GM20000 (cell line): Measurements from ENCODE around the gene NFIL3.

Experiments
- DNase-seq: peaks from one replicate; pipeline ENCODE4 v3.0.0; 2012; ENCODE audit warnings: low spot score
- TF ChIP-seq, protein P1 (sequence below): IDR thresholded peaks from 2 replicates; pipeline ENCODE4 v1.5.1; 2012; ENCODE audit warnings: mild to moderate bottlenecking, control low read depth; ENCODE audit errors: extremely low read depth, missing control alignments

Gene NFIL3

DNA sequence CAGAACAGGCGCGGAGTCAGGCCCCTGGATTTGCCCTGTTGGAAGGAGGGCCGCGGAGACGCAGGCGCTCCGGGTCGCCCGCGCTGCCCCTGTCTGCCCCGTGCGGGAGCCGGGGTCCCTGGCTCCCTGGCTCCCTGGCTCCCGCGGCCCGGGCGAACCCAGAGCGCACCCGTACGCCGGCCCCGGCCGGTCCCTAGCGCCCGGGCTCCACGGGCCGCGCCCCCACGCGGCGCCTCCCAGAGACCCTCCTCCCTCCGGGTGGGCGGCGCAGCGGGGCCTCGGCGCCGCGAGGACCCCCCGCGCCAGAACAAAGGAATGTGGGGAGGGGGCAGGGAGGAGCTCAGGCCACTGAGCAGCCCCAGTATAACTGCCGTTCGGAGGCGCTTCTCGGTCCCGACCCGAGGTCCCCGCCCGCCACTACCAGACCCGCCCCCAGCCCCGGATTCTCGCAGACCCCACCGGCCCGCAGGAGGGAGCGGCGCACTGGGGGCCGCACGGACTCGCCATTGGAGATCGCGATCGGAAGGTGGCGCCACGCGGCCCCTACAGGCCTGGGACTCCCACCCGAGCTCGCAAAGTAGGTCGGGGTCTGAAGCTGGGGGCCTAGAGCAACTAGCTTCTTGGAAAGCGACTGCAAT is 2.4 kb downstream of the NFIL3 start:
- peak; percentile 67 for DNase-seq
- TF ChIP-seq, protein P1, sequence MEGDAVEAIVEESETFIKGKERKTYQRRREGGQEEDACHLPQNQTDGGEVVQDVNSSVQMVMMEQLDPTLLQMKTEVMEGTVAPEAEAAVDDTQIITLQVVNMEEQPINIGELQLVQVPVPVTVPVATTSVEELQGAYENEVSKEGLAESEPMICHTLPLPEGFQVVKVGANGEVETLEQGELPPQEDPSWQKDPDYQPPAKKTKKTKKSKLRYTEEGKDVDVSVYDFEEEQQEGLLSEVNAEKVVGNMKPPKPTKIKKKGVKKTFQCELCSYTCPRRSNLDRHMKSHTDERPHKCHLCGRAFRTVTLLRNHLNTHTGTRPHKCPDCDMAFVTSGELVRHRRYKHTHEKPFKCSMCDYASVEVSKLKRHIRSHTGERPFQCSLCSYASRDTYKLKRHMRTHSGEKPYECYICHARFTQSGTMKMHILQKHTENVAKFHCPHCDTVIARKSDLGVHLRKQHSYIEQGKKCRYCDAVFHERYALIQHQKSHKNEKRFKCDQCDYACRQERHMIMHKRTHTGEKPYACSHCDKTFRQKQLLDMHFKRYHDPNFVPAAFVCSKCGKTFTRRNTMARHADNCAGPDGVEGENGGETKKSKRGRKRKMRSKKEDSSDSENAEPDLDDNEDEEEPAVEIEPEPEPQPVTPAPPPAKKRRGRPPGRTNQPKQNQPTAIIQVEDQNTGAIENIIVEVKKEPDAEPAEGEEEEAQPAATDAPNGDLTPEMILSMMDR: peak; percentile 36

DNA sequence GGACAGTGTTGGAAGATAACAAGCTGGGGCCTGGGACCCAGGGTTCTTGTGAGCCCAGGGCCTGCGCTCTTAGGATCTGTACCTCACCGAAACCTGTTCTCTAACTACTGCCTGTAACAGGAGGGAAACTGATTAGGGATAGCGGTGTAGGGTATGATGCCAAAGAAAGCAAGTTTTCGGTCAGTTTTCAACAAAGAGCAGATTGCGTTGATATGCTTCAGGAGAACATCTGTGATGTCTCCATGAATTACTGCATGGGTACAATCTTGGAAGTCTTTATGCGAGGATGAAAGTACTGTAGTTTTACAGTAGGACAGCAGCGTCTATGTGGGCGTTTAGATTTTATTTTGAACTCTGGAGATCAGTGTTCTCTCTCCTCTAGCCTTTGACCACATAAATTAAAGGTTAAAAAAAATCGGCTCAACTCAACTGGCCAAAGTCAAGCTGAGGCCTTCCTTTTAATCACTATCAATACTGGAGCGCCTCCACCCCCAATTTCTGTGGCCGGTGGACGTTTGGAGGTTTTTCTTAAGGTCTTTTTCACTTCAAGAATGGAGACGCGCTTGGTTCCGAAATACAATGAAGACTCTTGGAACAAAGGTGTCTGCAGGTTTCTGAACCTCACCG is 3.0 kb downstream of the NFIL3 start:
- no peak for DNase-seq
- TF ChIP-seq, protein P1: no peak

DNA sequence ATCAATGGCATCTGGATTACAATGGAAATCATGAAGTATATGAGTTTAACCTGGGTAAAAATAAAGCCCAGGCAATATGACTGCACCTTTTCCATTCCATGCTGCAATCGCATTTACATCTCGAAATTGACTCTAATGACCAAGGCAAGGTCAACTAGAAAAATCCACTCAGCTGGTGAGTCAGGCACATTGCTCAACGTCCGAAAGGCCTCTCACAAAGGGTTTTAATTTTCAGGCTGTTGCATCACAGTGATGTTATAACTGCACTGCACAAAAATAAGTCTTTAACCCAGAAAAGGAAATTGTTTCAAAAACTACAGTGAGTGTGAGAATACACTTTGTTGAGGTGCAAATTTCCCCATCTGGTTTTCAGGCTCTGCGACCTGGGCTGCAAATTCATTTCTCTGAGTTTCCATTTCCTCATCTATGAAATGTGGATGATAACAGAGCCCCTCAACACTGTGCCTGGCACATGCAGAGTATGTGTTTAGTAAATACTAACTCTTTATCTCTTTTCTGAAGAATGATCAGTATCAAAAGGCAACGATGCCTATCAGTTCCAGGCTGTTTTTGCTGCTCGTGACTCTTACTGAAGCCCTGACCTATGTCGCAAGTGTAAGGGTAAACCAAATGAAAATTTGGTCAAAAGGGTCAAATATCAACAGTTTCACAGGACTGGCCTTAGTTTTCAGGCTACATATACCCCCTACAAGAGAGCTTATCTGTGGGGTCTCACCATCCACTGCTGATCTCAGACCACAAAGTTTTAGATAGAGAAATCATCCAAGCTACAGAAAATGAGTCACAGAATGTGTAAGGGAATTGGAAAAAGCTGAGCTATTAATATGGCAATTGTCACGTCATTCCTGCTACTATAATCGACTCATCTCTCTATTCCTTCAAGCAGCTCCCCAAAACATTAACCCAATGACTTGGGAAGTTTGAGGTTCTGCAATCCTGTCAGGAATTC is 4.1 kb downstream of the NFIL3 start:
- no peak for DNase-seq
- TF ChIP-seq, protein P1: no peak

DNA sequence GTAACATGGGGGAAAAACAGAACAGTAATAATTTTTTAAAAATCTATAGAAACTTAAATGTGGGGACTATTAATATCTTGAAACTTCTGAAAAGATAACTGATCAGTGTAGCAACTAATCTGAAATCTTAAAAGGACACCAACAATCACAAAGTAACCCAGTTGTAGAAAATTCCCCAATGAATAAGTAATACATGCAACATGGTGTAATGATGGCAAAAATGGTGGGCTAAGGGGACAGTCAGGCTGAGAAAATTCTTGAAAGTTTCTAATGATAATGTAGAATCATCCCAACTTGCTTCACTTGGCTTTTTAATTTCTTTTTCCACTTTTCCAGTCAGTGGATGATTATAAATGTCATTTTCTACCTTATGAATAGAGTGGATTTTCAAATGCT is 5.4 kb downstream of the NFIL3 start:
- TF ChIP-seq, protein P1: no peak
- no peak for DNase-seq

DNA sequence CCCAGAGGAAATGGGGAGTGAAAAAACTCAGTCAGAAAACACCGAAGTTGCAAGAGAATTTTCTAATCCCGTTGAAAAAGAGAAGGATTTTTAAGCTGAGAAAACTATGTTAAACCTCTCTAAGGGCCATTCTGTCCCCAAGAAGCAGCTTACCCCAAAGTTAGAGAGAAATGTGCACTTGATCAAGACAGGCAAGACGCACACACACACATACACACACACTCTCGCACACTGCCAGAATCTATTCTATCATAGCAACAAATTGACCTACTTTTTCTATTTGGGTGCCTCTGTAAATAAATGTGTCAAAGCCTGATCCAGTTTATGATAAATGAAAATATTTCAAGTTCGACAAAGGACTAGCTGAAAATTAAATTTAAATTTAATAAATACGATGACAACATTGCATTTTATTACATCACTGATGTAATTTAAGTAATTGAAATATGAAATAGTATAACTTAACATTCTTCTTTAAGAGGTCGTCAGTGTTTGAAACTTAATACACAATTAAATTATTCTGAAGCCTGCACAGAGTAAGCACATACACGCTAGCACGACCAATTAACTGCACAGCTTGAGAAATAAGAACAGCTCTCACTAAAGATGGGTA is 5.9 kb downstream of the NFIL3 start:
- TF ChIP-seq, protein P1: no peak
- no peak for DNase-seq

DNA sequence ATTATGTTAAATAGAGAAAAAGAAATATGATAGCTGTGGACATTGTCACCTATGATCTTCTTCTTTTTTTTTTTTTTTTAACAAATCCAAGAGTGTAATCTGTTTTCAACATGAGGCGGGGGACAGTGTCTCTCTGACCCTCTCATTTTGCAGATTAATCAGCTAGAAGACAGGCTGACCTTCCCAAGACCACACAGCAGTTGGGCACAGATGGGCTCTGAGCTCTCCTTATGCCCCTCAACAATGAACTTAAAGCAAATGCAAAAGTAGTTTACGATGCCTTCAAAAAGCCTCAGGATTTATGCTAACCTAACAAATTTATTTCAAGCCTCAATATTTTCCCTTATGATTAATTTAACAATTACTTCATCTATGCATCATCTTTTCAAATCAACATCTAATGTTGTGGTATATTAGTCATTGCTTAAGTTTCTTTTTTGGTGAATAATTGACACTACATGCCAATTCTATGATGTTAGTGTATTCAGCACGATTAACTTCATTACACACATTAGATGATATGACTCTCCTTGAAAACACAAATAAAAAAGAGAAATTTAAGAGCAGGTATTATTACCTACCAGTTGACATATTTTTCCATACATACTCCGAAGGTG is 7.4 kb downstream of the NFIL3 start:
- DNase-seq: no peak
- TF ChIP-seq, protein P1: no peak
